Endometrium (tissue), 2 donors: ENCODE data around the gene NFE2L1.
"Not testable (repeated sequence)": the region's sequence is repeated elsewhere in the genome, so short reads cannot be mapped to it uniquely, and the experiment has no call there.

Source experiments
- FAIRE-seq: peaks from 2 replicates; lab custom pipeline; 2012; peaks lifted over from hg19 to GRCh38; lab: Jason Lieb, UNC
- donor health status: control.
- donor health status: control.

The NFE2L1 gene

GRCh38 chr17:48023400-48024148 lies 24.6 kb upstream of the NFE2L1 start:
- FAIRE-seq = no peak

GRCh38 chr17:48024149-48025039 lies 23.8 kb upstream of the NFE2L1 start:
- FAIRE-seq = no peak

GRCh38 chr17:48025040-48025903 lies 22.9 kb upstream of the NFE2L1 start:
- FAIRE-seq = peak; percentile 33

- FAIRE-seq = no peak
Measured at GRCh38 chr17:48025904-48026501, 22.2 kb upstream of the NFE2L1 start.

DNA sequence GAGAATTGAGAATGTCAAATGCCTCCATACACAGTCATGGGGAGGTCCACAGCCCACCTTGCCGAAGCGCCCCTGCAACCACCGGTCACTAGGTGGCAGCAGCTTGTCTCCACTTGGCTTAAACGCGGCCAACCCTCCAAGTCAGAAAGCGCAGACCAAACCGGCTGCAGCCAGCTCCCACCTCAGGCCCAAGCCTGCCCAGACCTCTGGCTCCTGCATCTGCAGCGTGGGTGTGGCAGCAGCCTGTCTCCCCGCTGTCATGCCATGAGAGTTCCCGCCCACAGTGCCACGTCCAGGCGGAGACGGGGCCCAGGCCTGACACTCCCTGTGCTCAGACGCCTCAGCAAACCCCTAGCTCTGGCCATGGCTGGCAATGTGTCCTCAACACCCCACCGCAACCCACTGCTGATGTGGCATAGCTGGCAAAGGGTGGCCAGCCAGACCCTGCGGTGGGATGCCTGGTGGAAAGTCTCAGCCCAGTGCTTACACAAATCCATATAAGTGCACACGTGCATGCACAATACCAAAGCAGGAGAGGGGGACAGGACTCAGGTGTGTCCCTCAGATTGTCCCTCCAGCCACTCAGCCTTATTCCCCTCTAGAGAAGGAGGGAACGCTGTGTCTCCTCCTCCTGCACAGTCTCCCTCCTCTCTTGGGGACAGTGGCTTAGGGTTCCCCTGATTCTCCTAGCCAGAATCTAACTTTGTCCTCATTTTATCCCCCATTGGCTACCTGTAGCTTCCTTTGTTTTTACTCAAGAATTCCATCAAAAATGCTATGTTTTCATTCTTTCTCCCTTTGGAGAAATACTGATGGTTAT lies 21.4 kb upstream of the NFE2L1 start:
- FAIRE-seq = peak; percentile 23

GRCh38 chr17:48027322-48027981 lies 20.7 kb upstream of the NFE2L1 start:
- no peak for FAIRE-seq

- no peak for FAIRE-seq
Measured at GRCh38 chr17:48028736-48029135, 19.4 kb upstream of the NFE2L1 start.

GRCh38 chr17:48030531-48030930 lies 17.6 kb upstream of the NFE2L1 start:
- FAIRE-seq = no peak

GRCh38 chr17:48031966-48032365 lies 16.2 kb upstream of the NFE2L1 start:
- FAIRE-seq = no peak

DNA sequence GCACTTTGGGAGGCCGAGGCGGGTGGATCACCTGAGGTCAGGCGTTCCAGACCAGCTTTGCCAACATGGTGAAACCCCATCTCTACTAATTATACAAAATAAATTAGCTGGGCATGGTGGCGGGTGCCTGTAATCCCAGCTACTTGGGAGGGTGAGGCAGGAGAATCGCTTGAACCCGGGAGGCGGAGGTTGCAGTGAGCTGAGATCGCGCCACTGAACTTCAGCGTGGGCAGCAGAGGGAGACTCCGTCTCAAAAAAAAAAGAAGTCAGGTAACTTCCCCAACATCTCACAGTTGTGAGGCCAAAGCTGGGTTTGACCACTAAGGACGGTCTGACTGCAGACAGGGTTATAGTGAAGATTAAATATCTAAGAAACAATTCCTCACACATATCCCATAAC lies 13.4 kb upstream of the NFE2L1 start:
- not testable (repeated sequence) for FAIRE-seq

- no peak for FAIRE-seq
Measured at GRCh38 chr17:48036693-48037035, 11.5 kb upstream of the NFE2L1 start.

- FAIRE-seq = no peak
Measured at GRCh38 chr17:48037036-48037837, 10.9 kb upstream of the NFE2L1 start, which contains the start of gene COPZ2. COPZ2 (minus strand) TSS chr17:48037797; CDS start chr17:48037777, 20 bp downstream.

- FAIRE-seq = no peak
Measured at GRCh38 chr17:48037838-48038323, 10.3 kb upstream of the NFE2L1 start.

- no peak for FAIRE-seq
Measured at GRCh38 chr17:48038687-48039086, 9.5 kb upstream of the NFE2L1 start.

- FAIRE-seq = no peak
Measured at GRCh38 chr17:48043176-48043575, 5.0 kb upstream of the NFE2L1 start.

- no peak for FAIRE-seq
Measured at GRCh38 chr17:48044851-48045250, 3.3 kb upstream of the NFE2L1 start.

- FAIRE-seq = no peak
Measured at GRCh38 chr17:48045316-48046001, 2.7 kb upstream of the NFE2L1 start.

- FAIRE-seq = no peak
Measured at GRCh38 chr17:48046296-48046695, 1.9 kb upstream of the NFE2L1 start.
